H1 (cell line): ENCODE measurements around the gene SHH. TPM values are rescaled to one million over a fixed set of nuclear protein-coding genes. Genes with fewer than 3 reads are reported as not detected.

Experiments used
- CTCF ChIA-PET: fragments of 300-600 bp; sonication (Branson Sonifier 250); formaldehyde crosslinking; loops from one replicate; lab custom pipeline; 2021; ENCODE audit not compliant: partially characterized antibody; lab: Charles Lee
- POLR2A ChIA-PET: fragments of 300-600 bp; sonication (Branson Sonifier 250); formaldehyde crosslinking; loops from one replicate; lab custom pipeline; 2021; ENCODE audit warnings: inconsistent platforms; ENCODE audit not compliant: partially characterized antibody; lab: Charles Lee
- DNase-seq, 2 experiments: peaks; one replicate each; pipeline versions ENCODE4 v3.0.0 to v3.0.0-alpha.2; 2010 to 2022; ENCODE audit warnings: low spot score in 2 of 2, low read depth in 1 of 2, mixed read lengths in 1 of 2
- FAIRE-seq: peaks from 2 replicates; lab custom pipeline; 2011; peaks lifted over from hg19 to GRCh38; lab: Jason Lieb, UNC
- H2AFZ ChIP-seq: 2 replicates; pipeline ENCODE4 v1.8.1; 2012; ENCODE audit warnings: low read length, inconsistent platforms
- H2AK5ac ChIP-seq: 2 replicates; pipeline ENCODE4 v1.6.1; 2013; ENCODE audit warnings: low read depth, low read length
- H2BK120ac ChIP-seq: replicated peaks from 2 replicates; pipeline ENCODE3; 2013; ENCODE audit warnings: low read depth, low read length, inconsistent platforms
- H2BK12ac ChIP-seq: 2 replicates; pipeline ENCODE4 v1.6.1; 2013; ENCODE audit warnings: low read depth, low read length
- H2BK15ac ChIP-seq: 2 replicates; pipeline ENCODE4 v1.6.1; 2013; ENCODE audit warnings: low read length
- H2BK20ac ChIP-seq: 2 replicates; pipeline ENCODE4 v1.6.1; 2013; ENCODE audit warnings: low read length
- H2BK5ac ChIP-seq: 2 replicates; pipeline ENCODE4 v1.6.1; 2013; ENCODE audit warnings: low read depth, low read length
- H3K14ac ChIP-seq: 2 replicates; pipeline ENCODE4 v1.6.1; 2013; ENCODE audit warnings: inconsistent platforms; ENCODE audit not compliant: insufficient read length
- H3K18ac ChIP-seq: 2 replicates; pipeline ENCODE4 v1.6.1; 2013; ENCODE audit warnings: low read length; ENCODE audit errors: extremely low read depth
- H3K23ac ChIP-seq: 2 replicates; pipeline ENCODE4 v1.6.1; 2013; ENCODE audit warnings: inconsistent platforms; ENCODE audit not compliant: insufficient read length
- H3K23me2 ChIP-seq: 2 replicates; pipeline ENCODE4 v1.6.1; 2013; ENCODE audit warnings: low read depth, low read length
- H3K27ac ChIP-seq: 2 replicates; pipeline ENCODE4 v1.6.1; 2011; ENCODE audit warnings: low read depth, low read length, inconsistent platforms
- H3K27me3 ChIP-seq, 4 experiments: replicated peaks in 1 of 4; 1 replicate in 1 of 4; 2 replicates in 3 of 4; pipeline versions ENCODE4 v1.6.1 to v1.8.1; 2011 to 2013; ENCODE audit warnings: low read length in 3 of 4, mild to moderate bottlenecking in 3 of 4, inconsistent platforms in 2 of 4, mixed read lengths in 2 of 4, moderate library complexity in 1 of 4; ENCODE audit not compliant: control insufficient read depth in 3 of 4, insufficient read depth in 3 of 4; ENCODE audit errors: extremely low read depth in 1 of 4
- H3K36me3 ChIP-seq, 4 experiments: 2 replicates each; pipeline versions ENCODE4 v1.6.1 to v1.8.1; 2011 to 2013; ENCODE audit warnings: mild to moderate bottlenecking in 4 of 4, low read length in 3 of 4, moderate library complexity in 2 of 4, control low read depth in 1 of 4, inconsistent platforms in 1 of 4; ENCODE audit not compliant: insufficient read depth in 4 of 4, control insufficient read depth in 2 of 4
- H3K4ac ChIP-seq: replicated peaks from 2 replicates; pipeline ENCODE3; 2013; ENCODE audit warnings: low read length, low read depth, mixed read lengths, inconsistent platforms; ENCODE audit not compliant: insufficient read length
- H3K4me1 ChIP-seq, 4 experiments: replicated peaks in 1 of 4; 1 replicate in 1 of 4; 2 replicates in 3 of 4; pipeline versions ENCODE4 v1.6.1 to v1.8.1; 2011 to 2013; ENCODE audit warnings: low read length in 3 of 4, inconsistent platforms in 2 of 4, mixed read lengths in 1 of 4; ENCODE audit not compliant: insufficient read depth in 4 of 4, control insufficient read depth in 3 of 4
- H3K4me2 ChIP-seq, 2 experiments: 2 replicates each; pipeline versions ENCODE4 v1.6.1 to v1.8.1; 2011 to 2013; ENCODE audit warnings: low read depth in 2 of 2, low read length in 2 of 2, control low read depth in 1 of 2, inconsistent platforms in 1 of 2, mild to moderate bottlenecking in 1 of 2; ENCODE audit not compliant: insufficient read depth in 1 of 2
- H3K4me3 ChIP-seq, 4 experiments: fragments of 200-600, 300-600 bp in 1 of 4; sonication (generic), shearing (Covaris generic), sonication (Bioruptor Twin) in 1 of 4; 2 replicates each; pipeline versions ENCODE4 v1.5.1 to v1.8.1; 2011 to 2016; ENCODE audit warnings: low read length in 4 of 4, low read depth in 3 of 4, control low read depth in 2 of 4, inconsistent platforms in 2 of 4, mild to moderate bottlenecking in 2 of 4, mixed read lengths in 1 of 4, moderate library complexity in 1 of 4; ENCODE audit not compliant: insufficient read depth in 2 of 4; ENCODE audit errors: extremely low read depth in 1 of 4
- H3K56ac ChIP-seq: replicated peaks from 2 replicates; pipeline ENCODE3; 2013; ENCODE audit warnings: low read depth, mild to moderate bottlenecking, mixed read lengths, low read length, inconsistent platforms; ENCODE audit not compliant: insufficient read length
- H3K79me1 ChIP-seq: 2 replicates; pipeline ENCODE4 v1.6.1; 2013; ENCODE audit warnings: low read depth, low read length, control low read depth
- H3K79me2 ChIP-seq, 2 experiments: 2 replicates each; pipeline versions ENCODE4 v1.6.1 to v1.8.1; 2012 to 2013; ENCODE audit warnings: low read length in 2 of 2, mild to moderate bottlenecking in 2 of 2, inconsistent platforms in 1 of 2; ENCODE audit not compliant: insufficient read depth in 2 of 2, control insufficient read depth in 1 of 2
- H3K9ac ChIP-seq, 4 experiments: replicated peaks in 1 of 4; 1 replicate in 1 of 4; 2 replicates in 3 of 4; pipeline versions ENCODE4 v1.6.1 to v1.8.1; 2011 to 2013; ENCODE audit warnings: low read depth in 3 of 4, low read length in 3 of 4, control low read depth in 2 of 4, mild to moderate bottlenecking in 2 of 4, moderate library complexity in 2 of 4, inconsistent platforms in 1 of 4; ENCODE audit errors: extremely low read depth in 1 of 4
- H3K9me3 ChIP-seq, 2 experiments: 2 replicates each; pipeline versions ENCODE4 v1.6.1 to v1.8.1; 2012 to 2013; ENCODE audit warnings: mild to moderate bottlenecking in 2 of 2, moderate library complexity in 2 of 2, control low read depth in 1 of 2, inconsistent platforms in 1 of 2, low read depth in 1 of 2, low read length in 1 of 2, mixed read lengths in 1 of 2; ENCODE audit not compliant: insufficient read depth in 2 of 2
- H4K20me1 ChIP-seq, 2 experiments: replicated peaks in 1 of 2; 2 replicates each; pipeline versions ENCODE3 to v1.8.1; 2011 to 2013; ENCODE audit warnings: inconsistent platforms in 2 of 2, low read length in 2 of 2, mild to moderate bottlenecking in 1 of 2; ENCODE audit not compliant: insufficient read depth in 2 of 2, control insufficient read depth in 1 of 2
- H4K5ac ChIP-seq: 2 replicates; pipeline ENCODE4 v1.6.1; 2013; ENCODE audit warnings: low read length, low read depth, mixed read lengths, inconsistent platforms; ENCODE audit not compliant: insufficient read length
- H4K8ac ChIP-seq: 2 replicates; pipeline ENCODE4 v1.8.0; 2013; ENCODE audit warnings: mild to moderate bottlenecking, moderate library complexity, low read length, inconsistent platforms; ENCODE audit not compliant: insufficient read depth; ENCODE audit errors: extremely low read depth
- H4K91ac ChIP-seq: replicated peaks from 2 replicates; pipeline ENCODE3; 2013; ENCODE audit warnings: low read length, mixed read lengths, inconsistent platforms; ENCODE audit not compliant: insufficient read length
- ATF3 ChIP-seq: IDR thresholded peaks from 2 replicates; pipeline ENCODE4 v1.6.1; 2011; ENCODE audit warnings: low read depth, mild to moderate bottlenecking, low read length; ENCODE audit not compliant: insufficient read depth
- BRCA1 ChIP-seq: IDR thresholded peaks from 2 replicates; pipeline ENCODE4 v1.6.1; 2012; ENCODE audit warnings: low read depth, low read length, improper control_type of control experiment
- CBX5 ChIP-seq: fragments of 300-800, 300-1000 bp; sonication (generic); IDR thresholded peaks from 2 replicates; pipeline ENCODE4 v1.7.1; 2016; ENCODE audit warnings: antibody characterized with exemption, low read length, low read depth
- CBX8 ChIP-seq: fragments of 300-800, 300-1000 bp; sonication (generic); IDR thresholded peaks from 2 replicates; pipeline ENCODE4 v1.7.1; 2016; ENCODE audit warnings: low read depth, low read length, borderline replicate concordance
- EGR1 ChIP-seq: IDR thresholded peaks from 2 replicates; pipeline ENCODE4 v1.6.1; 2011; ENCODE audit warnings: low read depth, low read length, borderline replicate concordance
- KDM1A ChIP-seq: fragments of 200-600, 300-600 bp; sonication (generic); IDR thresholded peaks from 2 replicates; pipeline ENCODE4 v1.7.1; 2016; ENCODE audit warnings: mild to moderate bottlenecking, low read length, borderline replicate concordance
- NRF1 ChIP-seq: IDR thresholded peaks from 2 replicates; pipeline ENCODE4 v1.6.1; 2011; ENCODE audit warnings: mild to moderate bottlenecking, low read depth, low read length, improper control_type of control experiment
- RFX5 ChIP-seq: IDR thresholded peaks from 2 replicates; pipeline ENCODE4 v1.6.1; 2011; ENCODE audit warnings: low read depth, low read length, improper control_type of control experiment, borderline replicate concordance
- RNF2 ChIP-seq: fragments of 200-900, 300-1000 bp; sonication (generic); IDR thresholded peaks from 2 replicates; pipeline ENCODE4 v1.7.1; 2016; ENCODE audit warnings: borderline replicate concordance, low read depth, mild to moderate bottlenecking, antibody characterized with exemption, low read length; ENCODE audit not compliant: poor library complexity, severe bottlenecking; ENCODE audit errors: missing control alignments
- TCF12 ChIP-seq: IDR thresholded peaks from 2 replicates; pipeline ENCODE4 v1.6.1; 2011; ENCODE audit warnings: low read depth, mild to moderate bottlenecking, low read length
- USF2 ChIP-seq: IDR thresholded peaks from 2 replicates; pipeline ENCODE4 v1.6.1; 2011; ENCODE audit warnings: low read length, improper control_type of control experiment
- YY1 ChIP-seq: IDR thresholded peaks from 2 replicates; pipeline ENCODE4 v1.6.1; 2011; ENCODE audit warnings: low read depth, mild to moderate bottlenecking, low read length
- WGBS, 2 experiments: shearing (Covaris generic) in 1 of 2; methylation state at CpG; one replicate each; pipeline versions ENCODE4 v1.1.6 to v1.1.7; 2013 to 2015; ENCODE audit warnings: low lambda C conversion rate in 2 of 2, mixed read lengths in 2 of 2, inconsistent platforms in 1 of 2, low coverage in 1 of 2, missing lambda C conversion rate in 1 of 2; ENCODE audit not compliant: insufficient replicate concordance in 2 of 2, insufficient coverage in 1 of 2, insufficient read length in 1 of 2; ENCODE audit errors: extremely low coverage in 1 of 2, missing lambda C conversion rate in 1 of 2; 5-methylcytosine and 5-hydroxymethylcytosine counted together
- polyA plus RNA-seq, 7 experiments: library from polyadenylated mRNA; depleted of rRNA in 3 of 7; stranded (reverse) in 5 of 7; unstranded in 2 of 7; fragments of >200 nt in 5 of 7; fragments of 200-250 nt in 2 of 7; gene quantifications; 1 replicate in 5 of 7; 2 replicates in 1 of 7; 4 replicates in 1 of 7; pipeline versions ENCODE4 v1.2.1 to v1.2.3, GENCODE V29; 2011 to 2013; ENCODE audit warnings: missing spikeins in 2 of 7, mixed read lengths in 2 of 7
- total RNA-seq: library from RNA; stranded (reverse); fragmentation: NEBNext Ultra II Directional; extraction: Animal tissue kit (Norgen Biotek cat#: 25700); gene quantifications from 2 replicates; pipeline ENCODE4 v1.2.1, GENCODE V29; 2021

SHH gene
- total and polyA plus RNA-seq, 2 of the 8 experiments (the other 6 are each of a cell fraction or from before 2014, with no cell fraction given), result not detected

- Histone ChIP-seq H3K4ac (no peak overlapping the region), H3K4me3 (no peak overlapping the region), H4K8ac (no peak overlapping the region), H3K14ac (no peak overlapping the region), H2BK12ac (no peak overlapping the region), H3K18ac (no peak overlapping the region), H3K56ac (no peak overlapping the region), H3K27me3 (no peaks in the 10 kb centered on the region), H3K9ac (no peak overlapping the region), H2AK5ac (no peak overlapping the region), H3K79me2 (no peaks in the 10 kb centered on the region), H3K23me2 (no peaks in the 10 kb centered on the region), H3K9me3 (no peaks in the 10 kb centered on the region), H3K79me1 (no peaks in the 10 kb centered on the region), H4K5ac (no peak overlapping the region), H3K4me1 (no peaks in the 10 kb centered on the region; a peak in 1 of 7 replicates), H2AFZ (no peak overlapping the region), H4K20me1 (no peaks in the 10 kb centered on the region), H4K91ac (no peak overlapping the region), H2BK5ac (no peak overlapping the region), H2BK15ac (no peak overlapping the region), H2BK20ac (no peak overlapping the region), H3K4me2 (no peak overlapping the region), H3K36me3 (no peaks in the 10 kb centered on the region), H3K27ac (no peak overlapping the region), H2BK120ac (no peak overlapping the region), H3K23ac (no peak overlapping the region)
- POLR2A ChIA-PET, result no interaction called here
- DNase-seq, result no peak
- CTCF ChIA-PET, result no interaction called here
- FAIRE-seq, result no peak
- WGBS, 2 experiments, result 88% methylated on average over 17 of the region's 17 CpGs; no CpG with 5 or more reads in 1 of the 2 experiments
- TF ChIP-seq RFX5, result no peak
- no peak for TF ChIP-seq EGR1
- TF ChIP-seq YY1, result no peak
- no peak for TF ChIP-seq CBX8
- no peak for TF ChIP-seq RNF2
- no peak for TF ChIP-seq ATF3
- TF ChIP-seq TCF12, result no peak
- no peak for TF ChIP-seq NRF1
- no peak for TF ChIP-seq USF2
- TF ChIP-seq KDM1A, result no peak
- TF ChIP-seq CBX5, result no peak
- TF ChIP-seq BRCA1, result no peak
Measured at GRCh38 chr7:155829796-155830470, 17.7 kb upstream of the SHH start.
